CD4-positive, alpha-beta T cell treated with Interleukin-12 subunit alpha and Interleukin-12 subunit beta, for 1 hour (primary cell): Measurements from ENCODE around the gene ETNK2.

Experiments used
- DNase-seq: peaks from one replicate; pipeline ENCODE4 v3.0.0-alpha.2; 2020

The ETNK2 gene, protein sequence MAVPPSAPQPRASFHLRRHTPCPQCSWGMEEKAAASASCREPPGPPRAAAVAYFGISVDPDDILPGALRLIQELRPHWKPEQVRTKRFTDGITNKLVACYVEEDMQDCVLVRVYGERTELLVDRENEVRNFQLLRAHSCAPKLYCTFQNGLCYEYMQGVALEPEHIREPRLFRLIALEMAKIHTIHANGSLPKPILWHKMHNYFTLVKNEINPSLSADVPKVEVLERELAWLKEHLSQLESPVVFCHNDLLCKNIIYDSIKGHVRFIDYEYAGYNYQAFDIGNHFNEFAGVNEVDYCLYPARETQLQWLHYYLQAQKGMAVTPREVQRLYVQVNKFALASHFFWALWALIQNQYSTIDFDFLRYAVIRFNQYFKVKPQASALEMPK

DNA sequence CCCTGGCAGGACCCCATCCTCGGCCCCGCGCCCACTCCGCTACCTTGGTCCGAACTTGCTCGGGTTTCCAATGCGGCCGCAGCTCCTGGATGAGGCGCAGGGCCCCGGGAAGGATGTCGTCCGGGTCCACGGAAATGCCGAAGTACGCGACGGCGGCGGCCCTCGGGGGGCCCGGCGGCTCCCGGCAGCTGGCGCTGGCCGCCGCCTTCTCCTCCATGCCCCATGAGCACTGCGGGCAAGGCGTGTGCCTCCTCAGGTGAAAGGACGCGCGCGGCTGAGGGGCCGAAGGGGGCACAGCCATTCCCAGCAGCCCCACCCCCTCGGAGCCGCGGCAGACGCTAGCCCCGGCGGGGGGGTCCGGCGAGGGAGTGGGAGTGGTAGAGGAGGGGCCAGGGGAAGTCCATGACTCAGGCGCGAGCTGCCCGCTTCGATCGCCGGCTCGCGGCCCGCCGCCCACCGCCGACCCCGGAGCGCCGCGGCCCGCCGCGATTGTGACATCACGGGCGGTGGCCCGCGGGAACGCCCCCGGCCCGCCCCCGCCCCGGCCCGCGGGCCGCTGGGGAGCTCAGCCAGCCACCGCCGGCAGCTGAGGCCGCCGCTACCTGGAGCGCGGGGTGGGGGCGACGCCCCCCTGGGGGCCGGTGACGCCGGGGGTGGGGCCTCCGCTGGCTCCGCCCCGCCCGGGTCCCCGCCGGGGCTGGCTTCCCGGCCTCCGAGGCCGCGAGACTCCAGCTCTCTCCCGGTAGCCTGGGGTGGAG is at the start of gene ETNK2:
ETNK2 (minus strand) TSS at position 493 of the 758 bp plus-strand sequence; CDS start at position 301, 192 bp downstream.
- peak; percentile 74 for DNase-seq

GRCh38 chr1:204201348-204202040 is 49.6 kb upstream of the ETNK2 start:
- no peak for DNase-seq

GRCh38 chr1:204199579-204199978 is 47.7 kb upstream of the ETNK2 start:
- no peak for DNase-seq

DNA sequence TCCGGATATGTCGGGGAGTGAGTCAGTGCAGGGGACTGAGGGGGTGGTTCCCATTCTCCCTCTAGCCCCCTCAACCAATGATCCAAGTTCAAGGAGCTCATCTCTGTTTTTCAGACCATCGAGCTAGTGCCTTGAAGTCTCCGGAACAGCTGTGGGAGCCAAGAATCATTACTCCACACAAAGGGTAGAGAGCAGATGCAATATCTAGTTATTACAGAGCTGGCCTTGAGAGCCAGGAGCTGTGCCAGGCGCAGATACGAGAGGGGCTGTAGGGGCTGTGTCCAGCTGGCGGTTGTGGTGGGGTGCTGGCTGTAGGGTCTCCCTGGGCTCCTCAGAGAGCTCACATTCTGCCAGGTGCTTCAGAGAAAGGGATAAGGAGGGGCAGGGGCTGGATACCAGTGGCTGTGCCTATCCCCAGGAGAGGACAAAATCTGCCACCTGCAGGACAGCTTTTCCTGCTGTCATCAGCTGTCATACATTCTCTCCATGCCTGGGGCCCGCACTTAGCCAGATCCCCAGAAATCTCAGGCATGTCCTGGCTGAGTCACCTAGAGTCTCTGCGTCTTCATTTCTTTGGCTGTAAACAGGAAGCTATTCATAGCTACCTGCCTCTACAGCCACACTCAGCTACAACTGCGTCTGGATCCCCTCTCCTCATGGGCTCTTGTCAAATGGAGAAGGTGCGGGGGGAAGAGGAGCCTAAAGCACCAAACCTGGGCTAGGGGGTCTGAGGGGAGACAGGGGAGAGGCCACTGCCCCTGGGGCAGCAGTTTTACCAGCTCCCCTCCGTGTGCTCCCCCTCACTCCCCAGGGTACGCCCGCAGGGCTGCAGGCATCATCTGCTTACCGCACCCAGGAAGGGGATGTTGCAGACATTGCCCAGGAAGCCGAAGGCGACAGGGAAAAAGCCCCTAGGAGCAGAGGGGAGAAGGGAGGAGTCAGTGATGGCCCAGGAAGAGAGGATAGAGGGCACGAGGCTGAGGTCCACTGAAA is 46.8 kb upstream of the ETNK2 start:
- no peak for DNase-seq

- no peak for DNase-seq
Measured at GRCh38 chr1:204197068-204197467, 45.2 kb upstream of the ETNK2 start.

- DNase-seq, result no peak
Measured at GRCh38 chr1:204196068-204196795, 44.4 kb upstream of the ETNK2 start, which contains the start of gene KISS1. Gene KISS1 (minus strand): TSS chr1:204196491. CDS start chr1:204192876, 3,615 bp downstream.

DNA sequence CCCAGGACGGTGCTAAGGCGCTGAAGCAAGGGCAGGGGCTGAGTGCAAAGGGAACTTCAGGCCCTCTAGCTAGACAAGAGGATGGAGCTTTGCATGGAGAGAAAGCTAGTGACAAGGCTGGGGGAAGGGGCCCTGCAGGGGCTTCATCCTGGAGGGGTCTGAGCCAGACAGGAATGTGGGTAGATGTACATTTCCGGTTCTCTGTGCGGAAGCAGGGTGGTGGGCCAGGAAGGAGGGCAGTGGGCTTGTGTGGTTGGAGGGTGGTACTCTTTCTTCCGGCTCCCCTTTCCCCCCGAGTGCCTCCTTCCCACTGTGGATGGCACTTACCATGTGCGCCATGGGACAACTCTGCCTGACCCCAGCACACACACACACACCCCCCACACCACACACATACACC is 42.9 kb upstream of the ETNK2 start:
- DNase-seq, result no peak

GRCh38 chr1:204194080-204194479 is 42.2 kb upstream of the ETNK2 start:
- no peak for DNase-seq

- DNase-seq, result no peak
Measured at GRCh38 chr1:204192589-204193352, 40.9 kb upstream of the ETNK2 start.

- DNase-seq, result no peak
Measured at GRCh38 chr1:204192046-204192445, 40.2 kb upstream of the ETNK2 start.

DNA sequence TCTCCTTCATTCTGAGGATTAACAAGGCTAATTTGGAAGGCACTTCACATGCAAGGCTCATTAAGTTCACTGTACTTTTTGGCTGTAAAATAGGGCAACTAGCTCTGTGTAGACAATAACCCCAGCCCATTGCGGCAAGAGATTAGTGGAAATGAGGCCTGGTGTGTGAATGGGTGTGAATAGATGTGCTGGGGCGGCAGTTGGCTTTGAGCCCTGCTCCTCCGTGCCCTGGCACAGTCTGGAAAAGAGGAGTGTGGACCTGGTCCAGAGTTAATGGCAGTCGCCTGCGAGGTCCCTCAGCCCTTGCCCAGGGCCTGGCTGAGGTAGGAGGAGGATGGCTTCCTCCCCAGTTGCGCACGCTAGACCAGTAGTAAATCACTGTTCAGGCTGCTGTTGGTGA is 39.6 kb upstream of the ETNK2 start:
- DNase-seq, result no peak

DNA sequence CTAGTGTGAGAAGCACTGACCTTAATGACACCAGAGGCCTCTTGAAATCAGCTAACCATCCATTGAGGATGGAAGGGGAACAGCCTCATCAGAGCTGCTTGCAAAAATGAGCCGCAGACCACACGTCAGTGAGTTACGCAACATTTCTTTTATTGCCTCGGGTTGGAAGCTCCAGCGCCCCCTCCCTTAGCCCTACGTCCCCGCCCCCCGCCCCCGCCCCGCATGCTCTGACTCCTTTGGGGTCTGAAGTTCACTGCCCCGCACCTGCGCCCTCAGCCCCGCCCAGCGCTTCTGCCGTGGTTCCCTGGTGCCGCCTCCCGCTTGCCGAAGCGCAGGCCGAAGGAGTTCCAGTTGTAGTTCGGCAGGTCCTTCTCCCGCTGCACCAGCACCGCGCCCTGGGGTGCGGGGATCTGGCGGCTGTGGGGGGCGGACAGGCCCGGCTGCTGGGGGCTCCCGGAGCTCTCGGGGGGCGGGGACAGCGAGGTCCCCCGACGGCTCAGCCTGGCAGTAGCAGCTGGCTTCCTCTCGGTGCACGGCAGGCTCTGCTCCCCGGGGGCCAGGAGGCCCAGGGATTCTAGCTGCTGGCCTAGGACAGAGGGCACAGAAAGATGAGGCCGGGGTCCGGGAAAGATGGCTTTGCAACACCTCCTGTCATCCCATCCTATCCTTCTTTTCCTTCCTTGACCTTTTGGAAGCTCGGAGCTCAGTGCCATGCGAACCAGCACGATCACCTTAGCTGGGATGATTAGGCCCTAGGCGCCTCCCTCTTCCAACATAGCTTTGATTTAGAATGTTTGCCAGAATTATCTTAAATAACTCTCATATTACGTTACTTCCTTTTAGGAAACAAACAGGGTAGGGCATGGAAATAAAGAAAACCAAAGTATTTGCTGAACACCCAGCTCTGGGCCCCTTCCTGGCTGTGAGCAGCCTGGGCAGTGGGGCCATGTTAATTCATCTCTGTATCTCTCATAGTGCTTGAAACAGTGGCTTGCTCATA is 38.7 kb upstream of the ETNK2 start:
- DNase-seq, result no peak

DNA sequence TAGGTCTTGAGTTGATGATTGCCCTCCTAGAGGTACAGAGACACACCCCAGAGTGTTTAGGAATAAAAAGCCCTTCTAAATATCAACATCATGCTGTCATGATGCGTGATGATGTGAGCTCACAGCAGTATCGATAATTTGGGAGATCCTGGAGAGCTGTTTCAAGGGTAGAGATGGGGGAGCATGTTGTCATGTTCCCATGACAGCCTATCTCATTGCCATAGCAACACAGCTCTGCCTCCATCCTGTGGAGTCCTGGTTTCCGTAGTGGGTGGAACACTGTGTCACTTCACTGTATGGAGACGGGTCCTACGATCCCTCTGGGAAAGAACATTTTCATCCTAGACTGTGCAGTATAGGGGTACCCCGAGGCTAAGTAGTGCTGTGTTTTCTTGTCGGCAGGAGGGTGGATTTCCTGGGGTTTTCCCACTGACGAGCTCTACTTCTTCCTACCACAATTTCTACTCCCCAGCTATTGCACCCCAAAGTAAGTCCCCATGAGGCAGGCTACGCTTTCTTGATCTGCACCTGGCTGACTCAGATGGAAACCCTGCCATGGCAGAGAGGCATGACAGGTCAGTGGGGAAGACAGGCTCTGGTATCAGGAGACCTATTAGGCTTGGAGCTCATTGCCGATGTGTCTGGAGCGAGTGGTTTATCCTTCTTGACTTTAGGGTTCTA is 37.3 kb upstream of the ETNK2 start:
- no peak for DNase-seq

GRCh38 chr1:204186597-204186996 is 34.8 kb upstream of the ETNK2 start:
- no peak for DNase-seq

DNA sequence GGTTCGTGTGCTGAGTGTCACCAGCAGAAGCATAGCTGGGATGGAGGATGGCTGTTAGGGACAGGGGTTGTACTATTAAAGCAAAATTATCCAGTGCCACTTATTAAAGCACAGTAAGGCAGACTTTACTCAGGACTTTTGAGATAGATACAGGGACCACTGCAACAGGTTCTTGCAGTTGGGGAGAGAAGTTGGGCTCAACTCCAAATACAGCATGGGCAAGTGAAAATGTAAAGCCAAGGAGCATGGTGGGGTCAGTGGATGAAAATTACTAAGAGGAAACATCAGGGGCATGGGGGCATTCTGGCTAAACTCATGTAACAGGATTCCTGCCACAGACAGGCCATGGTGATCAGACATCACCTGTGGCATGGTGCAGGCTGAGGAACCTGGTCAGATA is 29.3 kb upstream of the ETNK2 start:
- no peak for DNase-seq

GRCh38 chr1:204180133-204180532 is 28.3 kb upstream of the ETNK2 start:
- DNase-seq, result no peak

DNA sequence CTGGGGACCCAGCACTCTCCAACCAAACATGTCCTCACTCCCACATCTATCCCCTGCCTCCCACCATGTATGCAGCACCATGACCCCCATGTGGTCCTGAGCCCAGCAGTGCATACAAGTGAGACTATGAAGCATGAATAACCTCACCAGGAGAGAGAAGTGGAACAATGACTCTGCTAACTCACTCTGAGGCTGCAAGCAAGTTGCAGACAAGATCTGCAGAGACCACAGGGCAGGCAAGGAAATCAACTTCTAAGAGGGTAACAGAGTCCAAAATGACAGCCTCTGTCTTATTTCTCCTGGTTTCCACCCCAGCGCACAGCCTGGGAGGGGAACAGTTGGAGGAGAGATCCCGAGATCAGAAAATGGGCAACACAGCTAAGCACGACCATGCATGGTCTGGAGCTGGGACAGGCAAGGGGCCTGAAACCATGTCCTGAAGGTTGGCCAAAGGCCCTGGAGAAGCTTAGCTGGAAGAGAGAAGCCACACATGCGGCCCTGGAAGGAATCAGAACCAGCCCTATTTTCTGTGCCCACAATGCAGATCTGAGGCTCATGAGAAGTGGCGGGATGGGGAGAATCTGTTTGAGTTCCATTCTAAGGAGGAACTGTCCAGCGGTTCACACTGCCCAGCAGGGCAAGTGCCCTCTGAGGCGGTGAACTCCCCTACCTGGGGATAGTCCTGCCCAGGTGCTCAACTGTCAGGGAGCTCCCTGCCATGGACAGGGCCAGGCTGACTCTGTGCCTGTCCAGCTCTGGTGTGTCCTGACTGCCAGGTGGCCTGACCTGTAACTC is 26.8 kb upstream of the ETNK2 start:
- DNase-seq, result no peak

DNA sequence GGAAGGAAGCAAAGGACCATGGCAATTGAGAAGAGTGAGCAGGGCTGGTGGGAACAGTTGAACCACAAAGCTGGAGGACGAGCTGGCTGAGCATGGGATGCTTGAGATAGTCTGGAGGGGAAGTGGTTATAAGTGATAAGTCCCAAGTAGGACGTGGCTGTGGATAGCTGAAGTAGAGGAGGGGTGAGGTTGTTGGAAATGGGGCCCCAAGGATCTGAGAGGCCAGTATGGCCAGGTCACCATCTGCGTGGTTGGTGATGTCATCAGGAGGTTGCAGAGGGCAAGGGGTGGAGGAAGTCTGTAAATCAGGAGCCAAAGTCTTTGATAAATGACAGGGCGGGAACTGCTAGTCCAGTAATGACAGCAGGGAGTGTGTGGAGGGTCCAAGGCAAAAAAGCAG is 25.3 kb upstream of the ETNK2 start:
- no peak for DNase-seq
